ENCODE data around the gene SPINK8. TPM values are rescaled to one million over a fixed set of nuclear protein-coding genes. Genes with fewer than 3 reads are reported as not detected.
"Not testable (repeated sequence)": the region's sequence is repeated elsewhere in the genome, so short reads cannot be mapped to it uniquely, and the experiment has no call there.

The SPINK8 gene
- not detected for total RNA-seq
- not detected for total RNA-seq (2013)

GRCh38 chr3:48333346-48334245 is at the start of gene SPINK8:
TSS of gene SPINK8 (minus strand) at chr3:48333661. CDS start at chr3:48328341, 5,320 bp downstream.
- ATAC-seq; H3K36me3 Mint-ChIP-seq; DNase-seq; H3K4me3 ChIP-seq (ENCODE audit: low read length); intact Hi-C loops (cut with micrococcal nuclease); H3K9me3 Mint-ChIP-seq; H3K27me3 ChIP-seq (ENCODE audit: control insufficient read depth, insufficient read depth, low read length); H3K9me3 ChIP-seq (ENCODE audit: control insufficient read depth, insufficient read depth, low read length); H3K4me3 Mint-ChIP-seq; H3K36me3 ChIP-seq (ENCODE audit: control insufficient read depth, insufficient read depth, low read length); H3K4me1 Mint-ChIP-seq; H3K27ac Mint-ChIP-seq; H3K4me1 ChIP-seq (ENCODE audit: control insufficient read depth, insufficient read depth, low read length); H3K27ac ChIP-seq (ENCODE audit: low read length): not testable (repeated sequence)
- H3K27me3 Mint-ChIP-seq (ENCODE audit: low read depth in 2 of 2) = peaks cover 26 to 30% of the 10 kb centered on the region in 2 donors
- WGBS (ENCODE audit: insufficient coverage) = 61% methylated on average over 15 of the region's 15 CpGs

- DNase-seq = no peak
- TF ChIP-seq CTCF (IDR thresholded peaks at IDR 0.05) = no peak
- peaks cover 4 to 9% of the 10 kb centered on the region in 2 donors for H3K27me3 Mint-ChIP-seq (ENCODE audit: low read depth in 2 of 2)
- ATAC-seq = no peak
- no peak overlapping the region for H3K27ac ChIP-seq (ENCODE audit: low read length)
- H3K4me3 ChIP-seq (ENCODE audit: low read length) = no peak overlapping the region
- H3K4me1 Mint-ChIP-seq = no peaks in the 10 kb centered on the region
- H3K36me3 Mint-ChIP-seq = no peaks in the 10 kb centered on the region
- H3K36me3 ChIP-seq (ENCODE audit: control insufficient read depth, insufficient read depth, low read length) = no peaks in the 10 kb centered on the region
- no peaks in the 10 kb centered on the region for H3K27me3 ChIP-seq (ENCODE audit: control insufficient read depth, insufficient read depth, low read length)
- no peaks in the 10 kb centered on the region for H3K4me1 ChIP-seq (ENCODE audit: control insufficient read depth, insufficient read depth, low read length)
- WGBS (ENCODE audit: insufficient coverage) = 80% methylated on average over 5 of the region's 5 CpGs
- H3K9me3 ChIP-seq (ENCODE audit: control insufficient read depth, insufficient read depth, low read length) = no peaks in the 10 kb centered on the region
- intact Hi-C loops (cut with micrococcal nuclease) = no loop called here
- H3K4me3 Mint-ChIP-seq = no peak overlapping the region
- H3K9me3 Mint-ChIP-seq = no peaks in the 10 kb centered on the region
- H3K27ac Mint-ChIP-seq = no peak overlapping the region
Measured at GRCh38 chr3:48372862-48373435, 39.5 kb upstream of the SPINK8 start.

- Mint-ChIP-seq H3K4me1 (no peaks in the 10 kb centered on the region), H3K27me3 (ENCODE audit: low read depth in 2 of 2) (peaks cover 2 to 3% of the 10 kb centered on the region in 2 donors), H3K9me3 (no peaks in the 10 kb centered on the region), H3K36me3 (no peaks in the 10 kb centered on the region), H3K4me3 (no peak overlapping the region), H3K27ac (no peak overlapping the region)
- 67% methylated on average over 7 of the region's 7 CpGs for WGBS (ENCODE audit: insufficient coverage)
- Histone ChIP-seq H3K9me3 (ENCODE audit: control insufficient read depth, insufficient read depth, low read length) (no peaks in the 10 kb centered on the region), H3K27me3 (ENCODE audit: control insufficient read depth, insufficient read depth, low read length) (no peaks in the 10 kb centered on the region), H3K4me1 (ENCODE audit: control insufficient read depth, insufficient read depth, low read length) (no peaks in the 10 kb centered on the region), H3K4me3 (ENCODE audit: low read length) (no peak overlapping the region), H3K36me3 (ENCODE audit: control insufficient read depth, insufficient read depth, low read length) (no peaks in the 10 kb centered on the region), H3K27ac (ENCODE audit: low read length) (no peak overlapping the region)
- DNase-seq = no peak
- TF ChIP-seq CTCF (IDR thresholded peaks at IDR 0.05) = no peak
- intact Hi-C loops (cut with micrococcal nuclease) = no loop called here
- ATAC-seq = no peak
Measured at GRCh38 chr3:48372377-48372770, 38.9 kb upstream of the SPINK8 start.

- Mint-ChIP-seq H3K27me3 (ENCODE audit: low read depth in 2 of 2) (peaks cover 0 to 2% of the 10 kb centered on the region in 2 donors), H3K27ac (no peak within 1 kb of the TSS), H3K9me3 (no peaks in the 10 kb centered on the region), H3K36me3 (no peaks in the 10 kb centered on the region), H3K4me3 (no peak within 1 kb of the TSS), H3K4me1 (no peaks in the 10 kb centered on the region)
- Histone ChIP-seq H3K27me3 (ENCODE audit: control insufficient read depth, insufficient read depth, low read length) (no peaks in the 10 kb centered on the region), H3K27ac (ENCODE audit: low read length) (no peak within 1 kb of the TSS), H3K36me3 (ENCODE audit: control insufficient read depth, insufficient read depth, low read length) (no peaks in the 10 kb centered on the region), H3K4me3 (ENCODE audit: low read length) (no peak within 1 kb of the TSS), H3K4me1 (ENCODE audit: control insufficient read depth, insufficient read depth, low read length) (no peaks in the 10 kb centered on the region), H3K9me3 (ENCODE audit: control insufficient read depth, insufficient read depth, low read length) (no peaks in the 10 kb centered on the region)
- no peak for ATAC-seq
- intact Hi-C loops (cut with micrococcal nuclease) = no loop called here
- WGBS (ENCODE audit: insufficient coverage) = 92% methylated on average over 11 of the region's 11 CpGs
- no peak for DNase-seq
- TF ChIP-seq CTCF (IDR thresholded peaks at IDR 0.05) = no peak
Measured at GRCh38 chr3:48371651-48372376, 38.4 kb upstream of the SPINK8 start, which contains the start of gene FBXW12. TSS of gene FBXW12 (plus strand) at chr3:48372219. CDS start at chr3:48372768, 549 bp downstream.
